Measurements from ENCODE around the gene ADARB2. TPM values are rescaled to one million over a fixed set of nuclear protein-coding genes. Genes with fewer than 3 reads are reported as not detected.

The ADARB2 gene
- total RNA-seq, 3 donors from 2014 or later (not counting 1 experiment from before 2014, with no cell fraction given), result 0.27 to 0.78 (median 0.40) TPM

- intact Hi-C loops (cut with micrococcal nuclease), result no loop called here
- Mint-ChIP-seq H3K36me3 (no peaks in the 10 kb centered on the region), H3K4me3 (no peak overlapping the region), H3K27ac (no peak overlapping the region), H3K4me1 (no peaks in the 10 kb centered on the region), H3K27me3 (ENCODE audit: low read depth in 2 of 2) (peaks cover 0 to 8% of the 10 kb centered on the region in 2 donors), H3K9me3 (no peaks in the 10 kb centered on the region)
- no peak for TF ChIP-seq CTCF (IDR thresholded peaks at IDR 0.05)
- no peaks in the 10 kb centered on the region for H3K27me3 ChIP-seq (ENCODE audit: control insufficient read depth, insufficient read depth, low read length)
- H3K4me1 ChIP-seq (ENCODE audit: control insufficient read depth, insufficient read depth, low read length), result peaks cover 3% of the 10 kb centered on the region
- H3K4me3 ChIP-seq (ENCODE audit: low read length), result no peak overlapping the region
- no peak overlapping the region for H3K27ac ChIP-seq (ENCODE audit: low read length)
- ATAC-seq (no peak), DNase-seq (no peak)
- no peaks in the 10 kb centered on the region for H3K9me3 ChIP-seq (ENCODE audit: control insufficient read depth, insufficient read depth, low read length)
- WGBS (ENCODE audit: insufficient coverage), result 85% methylated on average over 16 of the region's 16 CpGs
- no peaks in the 10 kb centered on the region for H3K36me3 ChIP-seq (ENCODE audit: control insufficient read depth, insufficient read depth, low read length)
These were observed 327.9 kb downstream of the ADARB2 start for GRCh38 chr10:1409392-1409791.

GRCh38 chr10:1408651-1409367 is 328.5 kb downstream of the ADARB2 start:
- intact Hi-C loops (cut with micrococcal nuclease), result no loop called here
- 88% methylated on average over 26 of the region's 26 CpGs for WGBS (ENCODE audit: insufficient coverage)
- TF ChIP-seq CTCF (IDR thresholded peaks at IDR 0.05), result no peak
- no peak overlapping the region for H3K27ac Mint-ChIP-seq
- H3K27ac ChIP-seq (ENCODE audit: low read length), result no peak overlapping the region
- no peak for ATAC-seq
- H3K4me1 Mint-ChIP-seq, result no peaks in the 10 kb centered on the region
- H3K27me3 ChIP-seq (ENCODE audit: control insufficient read depth, insufficient read depth, low read length), result no peaks in the 10 kb centered on the region
- H3K4me3 Mint-ChIP-seq, result no peak overlapping the region
- H3K9me3 ChIP-seq (ENCODE audit: control insufficient read depth, insufficient read depth, low read length), result no peaks in the 10 kb centered on the region
- no peaks in the 10 kb centered on the region for H3K36me3 ChIP-seq (ENCODE audit: control insufficient read depth, insufficient read depth, low read length)
- no peak overlapping the region for H3K4me3 ChIP-seq (ENCODE audit: low read length)
- H3K36me3 Mint-ChIP-seq, result no peaks in the 10 kb centered on the region
- no peaks in the 10 kb centered on the region for H3K9me3 Mint-ChIP-seq
- peaks cover 3% of the 10 kb centered on the region for H3K4me1 ChIP-seq (ENCODE audit: control insufficient read depth, insufficient read depth, low read length)
- DNase-seq, result no peak
- peaks cover 0 to 8% of the 10 kb centered on the region in 2 donors for H3K27me3 Mint-ChIP-seq (ENCODE audit: low read depth in 2 of 2)

GRCh38 chr10:1406967-1407945 is 330.1 kb downstream of the ADARB2 start:
- Mint-ChIP-seq H3K27me3 (ENCODE audit: low read depth in 2 of 2) (peaks cover 0 to 3% of the 10 kb centered on the region in 2 donors), H3K9me3 (no peaks in the 10 kb centered on the region), H3K4me3 (no peak overlapping the region), H3K36me3 (no peaks in the 10 kb centered on the region), H3K4me1 (no peaks in the 10 kb centered on the region), H3K27ac (no peak overlapping the region)
- H3K4me1 ChIP-seq (ENCODE audit: control insufficient read depth, insufficient read depth, low read length), result no peaks in the 10 kb centered on the region
- no peaks in the 10 kb centered on the region for H3K36me3 ChIP-seq (ENCODE audit: control insufficient read depth, insufficient read depth, low read length)
- H3K27me3 ChIP-seq (ENCODE audit: control insufficient read depth, insufficient read depth, low read length), result no peaks in the 10 kb centered on the region
- H3K9me3 ChIP-seq (ENCODE audit: control insufficient read depth, insufficient read depth, low read length), result no peaks in the 10 kb centered on the region
- intact Hi-C loops (cut with micrococcal nuclease), result no loop called here
- WGBS (ENCODE audit: insufficient coverage), result 80% methylated on average over 23 of the region's 25 CpGs
- ATAC-seq, result no peak
- no peak overlapping the region for H3K4me3 ChIP-seq (ENCODE audit: low read length)
- no peak for DNase-seq
- no peak for TF ChIP-seq CTCF (IDR thresholded peaks at IDR 0.05)
- no peak overlapping the region for H3K27ac ChIP-seq (ENCODE audit: low read length)
